ENCODE data around the gene CRISP3. TPM values are rescaled to one million over a fixed set of nuclear protein-coding genes. Genes with fewer than 3 reads are reported as not detected.

Gene CRISP3
- total and polyA plus RNA-seq, 2 of the 4 experiments (the other 2 are of a cell fraction): not detected

DNA sequence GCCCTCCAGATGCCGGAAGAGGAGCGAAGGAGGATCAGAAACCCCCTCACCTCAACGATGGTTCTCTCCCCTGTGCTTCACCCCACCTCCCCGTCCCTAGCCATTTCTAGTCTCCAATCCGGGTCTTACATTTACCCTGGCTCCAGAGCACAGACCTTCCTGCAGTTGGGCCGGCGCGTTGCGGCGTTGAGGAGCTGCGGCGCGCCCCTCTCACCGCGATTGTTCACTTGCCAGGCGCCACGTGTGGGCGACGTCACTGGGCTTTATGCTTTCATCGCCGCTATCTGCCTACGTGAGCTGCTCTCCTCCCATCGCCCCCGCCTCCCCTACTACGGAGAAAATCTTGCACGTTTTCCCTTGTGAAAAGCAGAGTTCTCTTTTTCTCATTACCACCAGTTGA lies 30.8 kb downstream of the CRISP3 start, which contains the start of gene CRISP2:
TSS of gene CRISP2 (minus strand) at position 198 of the 400 bp plus-strand sequence. CDS start 4,347 bp downstream, outside the sequence.
- ChIA-PET CTCF (no interaction called here), POLR2A (ENCODE audit: unreplicated experiment) (no interaction called here)
- Histone ChIP-seq H3K4me3 (ENCODE audit: insufficient read depth, low read depth, low read length) (no peak within 1 kb of the TSS), H2BK5ac (ENCODE audit: low read depth, low read length, poor library complexity, severe bottlenecking) (no peak within 1 kb of the TSS), H4K5ac (ENCODE audit: low read depth, low read length) (no peak within 1 kb of the TSS), H4K20me1 (ENCODE audit: insufficient read depth, low read length) (no peaks in the 10 kb centered on the region), H2BK15ac (ENCODE audit: low read depth, low read length) (no peak within 1 kb of the TSS), H3K4ac (ENCODE audit: low read depth, low read length) (no peak within 1 kb of the TSS), H3K9ac (ENCODE audit: low read depth, low read length) (no peak within 1 kb of the TSS), H3K79me1 (ENCODE audit: low read depth in 1 of 2, low read length in 2 of 2) (no peaks in the 10 kb centered on the region), H3K36me3 (ENCODE audit: control insufficient read depth, insufficient read depth, low read length) (no peaks in the 10 kb centered on the region), H4K8ac (ENCODE audit: low read depth in 2 of 2, low read length in 2 of 2) (no peak within 1 kb of the TSS), H3K9me3 (ENCODE audit: control insufficient read depth, insufficient read depth, low read length) (peaks cover 3% of the 10 kb centered on the region; the same call in 1 of the 2 replicates), H3K18ac (ENCODE audit: low read depth, low read length) (no peak within 1 kb of the TSS), H2AK5ac (ENCODE audit: low read depth, low read length) (no peak within 1 kb of the TSS), H2BK20ac (ENCODE audit: low read depth, low read length) (no peak within 1 kb of the TSS), H3K27me3 (ENCODE audit: control insufficient read depth, insufficient read depth, low read length) (no peaks in the 10 kb centered on the region), H3K27ac (ENCODE audit: insufficient read depth, low read length) (no peak within 1 kb of the TSS), H3K4me1 (ENCODE audit: control insufficient read depth, insufficient read depth, low read length) (no peaks in the 10 kb centered on the region), H3K56ac (ENCODE audit: extremely low read depth, insufficient read depth, low read length) (no peak within 1 kb of the TSS), H2AFZ (replicated peaks; ENCODE audit: low read length, poor library complexity) (no peak within 1 kb of the TSS), H3K4me2 (ENCODE audit: low read depth, low read length) (no peak within 1 kb of the TSS), H2BK120ac (ENCODE audit: low read depth, low read length) (no peak within 1 kb of the TSS), H3K9me1 (ENCODE audit: insufficient read depth, low read length) (no peaks in the 10 kb centered on the region), H4K91ac (ENCODE audit: insufficient read depth, low read depth, low read length) (no peak within 1 kb of the TSS), H3K23ac (ENCODE audit: low read depth, low read length) (no peak within 1 kb of the TSS), H3K14ac (replicated peaks; ENCODE audit: low read depth, low read length) (no peak within 1 kb of the TSS), H2AK9ac (replicated peaks; ENCODE audit: low read depth, low read length, poor library complexity) (no peak within 1 kb of the TSS)
- no peak for TF ChIP-seq RCOR1 (IDR thresholded peaks at IDR 0.05; ENCODE audit: insufficient replicate concordance, low read length)
- no peak for TF ChIP-seq CEBPB (IDR thresholded peaks at IDR 0.05; ENCODE audit: low read depth, low read length)
- no peak for TF ChIP-seq MAFK (IDR thresholded peaks at IDR 0.05; ENCODE audit: low read depth, low read length)
- TF ChIP-seq, protein P1, sequence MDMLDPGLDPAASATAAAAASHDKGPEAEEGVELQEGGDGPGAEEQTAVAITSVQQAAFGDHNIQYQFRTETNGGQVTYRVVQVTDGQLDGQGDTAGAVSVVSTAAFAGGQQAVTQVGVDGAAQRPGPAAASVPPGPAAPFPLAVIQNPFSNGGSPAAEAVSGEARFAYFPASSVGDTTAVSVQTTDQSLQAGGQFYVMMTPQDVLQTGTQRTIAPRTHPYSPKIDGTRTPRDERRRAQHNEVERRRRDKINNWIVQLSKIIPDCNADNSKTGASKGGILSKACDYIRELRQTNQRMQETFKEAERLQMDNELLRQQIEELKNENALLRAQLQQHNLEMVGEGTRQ (IDR thresholded peaks at IDR 0.05; ENCODE audit: low read depth, low read length): no peak
- TF ChIP-seq BHLHE40 (IDR thresholded peaks at IDR 0.05; ENCODE audit: low read depth, low read length): no peak
- no peak for TF ChIP-seq FOS (IDR thresholded peaks at IDR 0.05; ENCODE audit: low read depth, low read length)
- TF ChIP-seq, protein P2, sequence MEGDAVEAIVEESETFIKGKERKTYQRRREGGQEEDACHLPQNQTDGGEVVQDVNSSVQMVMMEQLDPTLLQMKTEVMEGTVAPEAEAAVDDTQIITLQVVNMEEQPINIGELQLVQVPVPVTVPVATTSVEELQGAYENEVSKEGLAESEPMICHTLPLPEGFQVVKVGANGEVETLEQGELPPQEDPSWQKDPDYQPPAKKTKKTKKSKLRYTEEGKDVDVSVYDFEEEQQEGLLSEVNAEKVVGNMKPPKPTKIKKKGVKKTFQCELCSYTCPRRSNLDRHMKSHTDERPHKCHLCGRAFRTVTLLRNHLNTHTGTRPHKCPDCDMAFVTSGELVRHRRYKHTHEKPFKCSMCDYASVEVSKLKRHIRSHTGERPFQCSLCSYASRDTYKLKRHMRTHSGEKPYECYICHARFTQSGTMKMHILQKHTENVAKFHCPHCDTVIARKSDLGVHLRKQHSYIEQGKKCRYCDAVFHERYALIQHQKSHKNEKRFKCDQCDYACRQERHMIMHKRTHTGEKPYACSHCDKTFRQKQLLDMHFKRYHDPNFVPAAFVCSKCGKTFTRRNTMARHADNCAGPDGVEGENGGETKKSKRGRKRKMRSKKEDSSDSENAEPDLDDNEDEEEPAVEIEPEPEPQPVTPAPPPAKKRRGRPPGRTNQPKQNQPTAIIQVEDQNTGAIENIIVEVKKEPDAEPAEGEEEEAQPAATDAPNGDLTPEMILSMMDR (conservative IDR thresholded peaks at IDR 0.05; ENCODE audit: low read depth, low read length): no peak
- TF ChIP-seq RFX5 (IDR thresholded peaks at IDR 0.05; ENCODE audit: low read depth, low read length): no peak
- no peak for TF ChIP-seq NFE2L2 (IDR thresholded peaks at IDR 0.05; ENCODE audit: low read depth, low read length)
- TF ChIP-seq SMC3 (IDR thresholded peaks at IDR 0.05; ENCODE audit: low read depth, low read length): no peak
- TF ChIP-seq MXI1 (IDR thresholded peaks at IDR 0.05; ENCODE audit: borderline replicate concordance, low read depth, low read length): no peak
- TF ChIP-seq, protein P3, sequence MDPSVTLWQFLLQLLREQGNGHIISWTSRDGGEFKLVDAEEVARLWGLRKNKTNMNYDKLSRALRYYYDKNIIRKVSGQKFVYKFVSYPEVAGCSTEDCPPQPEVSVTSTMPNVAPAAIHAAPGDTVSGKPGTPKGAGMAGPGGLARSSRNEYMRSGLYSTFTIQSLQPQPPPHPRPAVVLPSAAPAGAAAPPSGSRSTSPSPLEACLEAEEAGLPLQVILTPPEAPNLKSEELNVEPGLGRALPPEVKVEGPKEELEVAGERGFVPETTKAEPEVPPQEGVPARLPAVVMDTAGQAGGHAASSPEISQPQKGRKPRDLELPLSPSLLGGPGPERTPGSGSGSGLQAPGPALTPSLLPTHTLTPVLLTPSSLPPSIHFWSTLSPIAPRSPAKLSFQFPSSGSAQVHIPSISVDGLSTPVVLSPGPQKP (IDR thresholded peaks at IDR 0.05; ENCODE audit: borderline replicate concordance, low read depth, low read length): no peak
- TF ChIP-seq CHD1 (IDR thresholded peaks at IDR 0.05; ENCODE audit: low read depth, low read length): no peak
- TF ChIP-seq MAZ (IDR thresholded peaks at IDR 0.05; ENCODE audit: borderline replicate concordance, low read depth, low read length): no peak
- ATAC-seq (ENCODE audit: low read depth) (no peak), DNase-seq (no peak)
- in situ Hi-C loops (cut with MboI; ENCODE audit: low sequenced_read_pairs) (no loop called here), dilution Hi-C loops (cut with HindIII; ENCODE audit: low sequenced_read_pairs, unreplicated experiment) (no loop called here), intact Hi-C loops (cut with micrococcal nuclease) (no loop called here)
- 50% methylated on average over 2 of the region's 26 CpGs; no CpG with 5 or more reads in 1 of the 2 experiments for WGBS, 2 experiments (ENCODE audit: extremely low coverage in 2 of 2, insufficient read length in 1 of 2)
- BruUV-seq (replicated peaks): no TSS peak

Measured in IMR-90 (cell line).